ENCODE measurements around the gene ARPC5. TPM values are rescaled to one million over a fixed set of nuclear protein-coding genes. Genes with fewer than 3 reads are reported as not detected.

The ARPC5 gene
- total RNA-seq, 1 experiment from 2014 or later: 128 TPM

- in situ Hi-C loops (cut with HindIII; ENCODE audit: low pct_unique_long_range_greater_than_20kb, low sequenced_read_pairs): no loop called here
- no peak for DNase-seq (ENCODE audit: low read depth)
Observed at GRCh38 chr1:183597656-183598347, 37.8 kb downstream of the ARPC5 start.

DNA sequence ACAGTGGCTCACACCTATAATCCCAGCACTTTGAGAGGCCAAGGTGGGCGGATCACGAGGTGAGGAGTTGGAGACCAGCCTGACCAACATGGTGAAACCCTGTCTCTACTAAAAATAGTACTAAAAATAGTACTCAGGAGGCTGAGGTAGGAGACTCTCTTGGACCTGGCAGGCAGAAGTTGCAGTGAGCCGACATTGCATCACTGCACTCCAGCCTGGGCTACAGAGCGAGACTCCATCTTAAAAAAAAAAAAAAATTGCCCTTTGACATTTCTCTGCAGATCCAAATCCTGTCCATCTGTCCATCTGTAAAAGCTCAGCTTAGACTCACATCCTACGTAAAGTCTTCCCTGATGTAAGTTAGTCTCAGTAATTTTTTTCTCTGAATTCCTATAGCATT is 39.1 kb downstream of the ARPC5 start:
- in situ Hi-C loops (cut with HindIII; ENCODE audit: low pct_unique_long_range_greater_than_20kb, low sequenced_read_pairs): no loop called here
- DNase-seq (ENCODE audit: low read depth): no peak

DNA sequence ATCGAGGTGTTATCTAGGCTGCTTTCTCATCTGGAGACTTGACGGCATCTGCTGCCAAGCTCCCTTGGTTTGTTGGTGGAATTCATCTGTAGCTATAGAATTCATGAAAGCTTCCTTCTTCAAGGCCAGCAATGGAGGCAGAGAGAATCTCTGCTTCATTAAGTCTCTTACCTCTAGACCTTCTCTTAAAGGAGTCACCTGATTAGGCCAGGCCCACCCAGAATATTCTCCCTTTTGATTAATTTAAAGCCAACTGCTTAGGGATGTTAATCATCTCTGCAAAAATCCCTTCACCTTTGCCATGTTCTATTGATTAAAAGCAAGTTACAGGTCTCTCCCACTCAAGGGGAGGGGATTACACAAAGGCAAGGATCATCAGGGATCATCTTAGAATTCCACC is 40.0 kb downstream of the ARPC5 start:
- in situ Hi-C loops (cut with HindIII; ENCODE audit: low pct_unique_long_range_greater_than_20kb, low sequenced_read_pairs): no loop called here
- no peak for DNase-seq (ENCODE audit: low read depth)

- no peak for DNase-seq (ENCODE audit: low read depth)
- in situ Hi-C loops (cut with HindIII; ENCODE audit: low pct_unique_long_range_greater_than_20kb, low sequenced_read_pairs): no loop called here
Observed at GRCh38 chr1:183593356-183593755, 42.2 kb downstream of the ARPC5 start.

- in situ Hi-C loops (cut with HindIII; ENCODE audit: low pct_unique_long_range_greater_than_20kb, low sequenced_read_pairs): no loop called here
- DNase-seq (ENCODE audit: low read depth): no peak
Observed at GRCh38 chr1:183592733-183593132, 42.9 kb downstream of the ARPC5 start.

DNA sequence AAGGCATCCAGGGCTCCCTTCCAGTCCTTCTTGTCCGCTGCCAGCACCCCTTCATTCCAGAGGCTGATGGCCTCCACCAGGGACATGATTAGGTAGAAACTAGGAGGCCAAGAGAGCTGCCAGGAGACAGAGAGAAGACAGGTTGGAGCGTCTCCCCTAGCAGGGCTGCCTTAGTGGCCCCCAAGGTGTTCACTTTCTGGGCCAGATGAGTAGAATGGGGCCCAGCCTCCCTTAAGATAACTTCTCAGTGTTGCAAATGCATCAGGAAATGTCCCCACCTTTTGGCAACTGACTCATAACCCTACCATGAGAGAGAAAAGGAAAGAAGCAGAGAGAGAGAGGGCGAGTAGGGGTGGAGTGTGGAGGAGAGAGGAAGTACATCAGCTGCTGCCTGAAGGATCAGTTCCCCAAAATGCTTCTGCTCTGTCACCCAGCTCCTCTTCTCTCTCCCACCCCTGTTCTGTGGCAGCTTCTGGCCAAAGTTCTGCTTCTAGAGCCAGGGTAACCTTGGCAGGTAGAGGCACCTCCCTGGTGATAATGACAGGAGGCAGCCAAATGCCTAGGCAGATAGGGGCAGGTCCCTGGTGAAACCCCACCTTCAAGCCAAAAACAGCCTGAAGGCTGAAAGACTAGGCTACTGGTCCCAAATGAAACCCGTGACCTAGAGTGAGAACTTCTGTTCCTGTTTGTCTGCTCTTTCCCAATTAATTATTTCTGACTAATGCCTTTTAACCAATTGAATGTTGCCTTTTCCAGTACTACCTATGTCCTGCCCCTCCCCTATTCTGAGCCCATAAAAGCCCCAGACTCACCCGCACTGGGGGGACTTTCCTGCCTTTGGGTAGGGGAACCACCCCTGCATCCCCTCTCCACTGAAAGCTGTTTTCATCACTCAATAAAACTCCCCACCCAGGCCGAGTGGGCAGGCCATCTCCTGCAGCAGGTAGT is 45.1 kb downstream of the ARPC5 start, which contains the start of gene NCF2:
TSS of gene NCF2 (minus strand) at position 216 of the 948 bp plus-strand sequence. CDS start at position 86, 130 bp downstream.
- in situ Hi-C loops (cut with HindIII; ENCODE audit: low pct_unique_long_range_greater_than_20kb, low sequenced_read_pairs): no loop called here
- DNase-seq (ENCODE audit: low read depth): no peak

- no peak for DNase-seq (ENCODE audit: low read depth)
- in situ Hi-C loops (cut with HindIII; ENCODE audit: low pct_unique_long_range_greater_than_20kb, low sequenced_read_pairs): no loop called here
Observed at GRCh38 chr1:183589874-183590243, 45.7 kb downstream of the ARPC5 start.

DNA sequence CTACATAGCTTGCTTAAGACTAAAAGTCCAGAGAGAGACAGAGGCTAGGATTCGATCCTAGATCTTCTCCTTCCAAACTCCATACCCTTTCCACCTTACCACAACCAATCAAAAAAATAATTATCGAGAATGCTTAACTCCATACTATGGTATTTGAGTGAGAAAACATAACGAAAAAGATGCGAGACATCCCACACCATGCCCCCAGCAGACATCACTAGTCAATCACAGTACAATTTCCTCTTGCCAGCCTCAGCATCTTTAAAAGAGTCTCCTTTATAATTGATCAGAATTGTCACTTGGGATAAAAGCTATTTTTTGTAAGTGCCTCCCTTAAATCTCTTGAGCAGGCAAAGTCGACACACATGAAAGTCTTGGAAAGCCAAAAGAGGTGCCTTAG is 46.2 kb downstream of the ARPC5 start:
- in situ Hi-C loops (cut with HindIII; ENCODE audit: low pct_unique_long_range_greater_than_20kb, low sequenced_read_pairs): no loop called here
- no peak for DNase-seq (ENCODE audit: low read depth)

DNA sequence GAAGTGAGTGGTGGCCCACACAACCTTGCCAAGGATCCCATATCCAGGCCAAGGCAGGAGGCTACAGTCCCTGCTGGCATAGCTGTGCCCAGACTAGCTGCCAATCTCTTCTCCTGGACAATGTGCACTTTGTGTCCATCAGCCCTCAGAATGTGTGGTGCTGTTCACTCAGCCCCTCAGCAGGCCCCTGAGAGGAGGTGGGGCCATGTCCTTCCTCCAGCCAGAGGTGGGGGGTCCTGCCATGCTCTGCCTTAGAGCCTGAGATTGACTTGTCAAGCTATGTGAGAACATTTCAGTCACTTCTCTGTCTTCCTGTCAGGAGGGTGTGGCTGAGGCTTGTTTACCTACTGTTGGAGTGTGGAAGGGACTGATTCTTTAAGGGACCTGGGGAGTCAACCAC is 46.8 kb downstream of the ARPC5 start:
- in situ Hi-C loops (cut with HindIII; ENCODE audit: low pct_unique_long_range_greater_than_20kb, low sequenced_read_pairs): no loop called here

GRCh38 chr1:183586926-183587325 is 48.7 kb downstream of the ARPC5 start:
- in situ Hi-C loops (cut with HindIII; ENCODE audit: low pct_unique_long_range_greater_than_20kb, low sequenced_read_pairs): no loop called here
- DNase-seq (ENCODE audit: low read depth): no peak

More for the DNA sequence above, 46.8 kb downstream of the ARPC5 start:
- no peak for DNase-seq (ENCODE audit: low read depth)

GRCh38 chr1:183586455-183586854 is 49.1 kb downstream of the ARPC5 start:
- DNase-seq (ENCODE audit: low read depth): no peak
- in situ Hi-C loops (cut with HindIII; ENCODE audit: low pct_unique_long_range_greater_than_20kb, low sequenced_read_pairs): no loop called here

GRCh38 chr1:183585038-183585437 is 50.5 kb downstream of the ARPC5 start:
- no peak for DNase-seq (ENCODE audit: low read depth)
- in situ Hi-C loops (cut with HindIII; ENCODE audit: low pct_unique_long_range_greater_than_20kb, low sequenced_read_pairs): no loop called here

GRCh38 chr1:183584147-183584546 is 51.4 kb downstream of the ARPC5 start:
- no peak for DNase-seq (ENCODE audit: low read depth)
- in situ Hi-C loops (cut with HindIII; ENCODE audit: low pct_unique_long_range_greater_than_20kb, low sequenced_read_pairs): no loop called here

- in situ Hi-C loops (cut with HindIII; ENCODE audit: low pct_unique_long_range_greater_than_20kb, low sequenced_read_pairs): no loop called here
- DNase-seq (ENCODE audit: low read depth): no peak
Observed at GRCh38 chr1:183583466-183583865, 52.1 kb downstream of the ARPC5 start.

GRCh38 chr1:183582021-183582713 is 53.4 kb downstream of the ARPC5 start:
- DNase-seq (ENCODE audit: low read depth): no peak
- in situ Hi-C loops (cut with HindIII; ENCODE audit: low pct_unique_long_range_greater_than_20kb, low sequenced_read_pairs): no loop called here

GRCh38 chr1:183580281-183580682 is 55.3 kb downstream of the ARPC5 start:
- in situ Hi-C loops (cut with HindIII; ENCODE audit: low pct_unique_long_range_greater_than_20kb, low sequenced_read_pairs): no loop called here
- no peak for DNase-seq (ENCODE audit: low read depth)

- in situ Hi-C loops (cut with HindIII; ENCODE audit: low pct_unique_long_range_greater_than_20kb, low sequenced_read_pairs): no loop called here
- no peak for DNase-seq (ENCODE audit: low read depth)
Observed at GRCh38 chr1:183578856-183579255, 56.7 kb downstream of the ARPC5 start.

GRCh38 chr1:183577897-183578465 is 57.6 kb downstream of the ARPC5 start:
- DNase-seq (ENCODE audit: low read depth): no peak
- in situ Hi-C loops (cut with HindIII; ENCODE audit: low pct_unique_long_range_greater_than_20kb, low sequenced_read_pairs): no loop called here

DNA sequence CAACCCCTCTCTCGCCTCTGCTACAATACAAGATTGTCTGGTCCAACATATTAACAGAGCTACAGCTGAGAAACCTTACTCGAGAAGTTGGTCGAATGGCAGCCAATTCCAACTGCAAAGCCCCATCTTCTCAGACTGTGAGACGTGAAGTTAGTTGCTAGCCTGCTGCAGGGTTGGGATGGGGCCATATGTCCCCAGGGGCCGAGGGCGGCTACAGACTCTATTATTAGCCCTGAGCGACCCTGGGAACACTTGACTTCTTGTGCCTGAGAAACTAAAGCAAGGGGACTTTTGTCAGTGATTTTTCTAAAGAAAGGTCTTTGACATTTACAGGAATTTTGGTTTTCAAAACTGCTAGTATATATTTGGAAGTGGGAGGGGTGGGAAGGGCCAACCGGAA is 59.0 kb downstream of the ARPC5 start:
- in situ Hi-C loops (cut with HindIII; ENCODE audit: low pct_unique_long_range_greater_than_20kb, low sequenced_read_pairs): no loop called here
- no peak for DNase-seq (ENCODE audit: low read depth)
